HG02623 (cell line): ENCODE results near the gene AEN.
"Not testable (repeated sequence)": the region's sequence is repeated elsewhere in the genome, so short reads cannot be mapped to it uniquely, and the experiment has no call there.

Source experiments
- ATAC-seq: cut with Tn5 transposase; IDR thresholded peaks from one replicate; pipeline ENCODE4 v1.9.1; 2021; ENCODE audit warnings: moderate library complexity; ENCODE audit not compliant: unreplicated experiment

AEN gene

DNA sequence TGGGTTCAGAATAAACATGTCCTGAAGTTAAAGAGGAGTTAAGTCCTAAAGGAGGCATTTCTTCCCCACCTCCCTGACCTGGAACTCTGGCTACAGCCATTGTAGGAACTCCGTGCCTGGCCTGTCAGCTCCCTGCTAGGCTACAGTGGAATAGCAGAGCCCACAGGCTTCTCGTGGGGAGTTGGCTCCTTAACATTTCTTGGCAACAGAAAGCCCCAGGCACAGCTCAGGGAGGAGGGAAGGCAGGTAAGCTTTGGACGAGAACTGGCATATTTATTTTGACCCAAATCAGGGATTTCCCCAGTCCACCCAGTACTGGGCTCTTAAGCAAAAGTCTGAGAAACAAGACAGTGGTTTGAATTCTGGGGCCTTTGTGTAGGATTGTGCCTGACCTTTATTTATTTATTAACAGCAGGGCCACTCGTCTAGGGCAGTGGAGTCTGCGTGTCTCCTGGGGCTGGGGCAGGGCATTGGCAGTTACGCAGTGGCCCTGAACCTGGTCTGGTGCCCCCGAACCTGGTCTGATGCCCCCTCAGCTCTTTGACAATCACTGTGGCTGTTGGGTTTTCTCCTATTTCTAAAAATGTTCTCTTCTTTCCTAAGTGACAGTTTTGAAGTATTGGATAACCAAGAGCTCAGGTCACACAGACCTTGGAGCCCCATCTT, 9.8 kb downstream of the AEN start:
- ATAC-seq = no peak

DNA sequence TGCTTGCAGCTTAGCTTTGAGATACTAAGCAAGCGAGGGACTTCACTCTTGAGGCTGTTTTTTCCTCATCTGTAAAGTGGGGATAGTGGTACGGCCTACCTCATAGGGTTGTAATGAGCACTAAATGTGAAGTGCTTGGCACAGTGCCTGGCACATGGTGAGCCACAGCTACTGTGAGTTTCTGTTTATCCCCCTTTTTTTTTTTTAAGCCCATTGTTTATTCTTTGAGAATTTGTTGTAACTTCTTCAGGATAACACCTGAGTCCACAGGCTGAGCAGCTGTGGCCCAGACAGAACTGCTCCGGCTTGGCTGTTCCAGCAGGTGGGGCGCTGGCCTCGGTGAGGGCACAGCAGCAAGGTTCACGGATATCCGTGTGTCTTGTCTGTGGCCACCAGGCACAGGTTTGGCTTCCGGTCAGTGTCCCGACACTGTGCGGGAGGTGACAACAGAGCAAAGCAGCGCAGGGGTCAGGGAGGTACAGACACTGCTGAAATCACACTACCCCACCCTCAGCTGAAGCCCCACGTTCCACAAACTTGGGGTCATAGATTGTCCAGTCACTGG, 10.4 kb downstream of the AEN start:
- no peak for ATAC-seq

DNA sequence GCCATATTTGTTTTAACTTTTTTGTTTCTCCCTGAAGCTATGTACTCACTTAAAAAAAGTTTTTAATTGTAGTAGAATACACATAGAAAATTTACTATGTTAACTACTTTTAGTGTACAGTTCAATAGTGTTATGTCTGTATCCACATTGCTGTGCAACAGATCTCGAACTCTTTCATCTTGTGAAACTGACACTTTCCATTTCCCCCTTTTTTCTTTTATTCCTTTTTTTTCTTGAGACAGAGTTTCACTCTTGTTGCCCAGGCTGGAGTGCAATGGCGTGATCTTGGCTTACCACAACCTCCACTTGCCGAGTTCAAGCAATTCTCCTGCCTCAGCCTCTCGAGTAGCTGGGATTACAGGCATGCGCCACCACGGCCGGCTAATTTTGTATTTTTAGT, 11.7 kb downstream of the AEN start:
- ATAC-seq = not testable (repeated sequence)

- ATAC-seq = no peak
Observed at GRCh38 chr15:88634449-88634848, 13.3 kb downstream of the AEN start.

GRCh38 chr15:88635318-88635717, 14.2 kb downstream of the AEN start:
- ATAC-seq = peak; percentile 32

- ATAC-seq = no peak
Observed at GRCh38 chr15:88636050-88636449, 14.9 kb downstream of the AEN start.

DNA sequence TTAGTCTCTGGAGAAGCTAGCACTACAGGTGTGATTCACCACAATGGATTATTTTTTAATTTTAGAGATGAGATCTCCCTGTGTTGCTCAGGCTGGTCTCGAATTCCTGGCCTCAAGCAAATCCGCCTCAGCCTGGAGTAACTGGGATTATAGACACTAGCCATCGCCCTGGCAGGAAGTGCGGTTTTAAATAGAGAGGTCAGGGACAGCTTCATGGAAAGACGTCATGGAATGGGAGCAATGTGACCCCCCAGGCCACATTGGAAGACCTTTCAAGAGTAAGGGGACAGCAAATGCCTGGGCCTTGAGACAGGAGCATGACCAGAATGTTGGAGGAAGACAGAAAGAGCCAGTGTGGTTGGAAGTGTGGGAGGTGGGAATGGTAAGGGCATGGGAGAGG, 15.5 kb downstream of the AEN start:
- ATAC-seq = no peak

GRCh38 chr15:88637436-88637835, 16.3 kb downstream of the AEN start:
- no peak for ATAC-seq

- no peak for ATAC-seq
Observed at GRCh38 chr15:88637841-88638625, 16.9 kb downstream of the AEN start.

DNA sequence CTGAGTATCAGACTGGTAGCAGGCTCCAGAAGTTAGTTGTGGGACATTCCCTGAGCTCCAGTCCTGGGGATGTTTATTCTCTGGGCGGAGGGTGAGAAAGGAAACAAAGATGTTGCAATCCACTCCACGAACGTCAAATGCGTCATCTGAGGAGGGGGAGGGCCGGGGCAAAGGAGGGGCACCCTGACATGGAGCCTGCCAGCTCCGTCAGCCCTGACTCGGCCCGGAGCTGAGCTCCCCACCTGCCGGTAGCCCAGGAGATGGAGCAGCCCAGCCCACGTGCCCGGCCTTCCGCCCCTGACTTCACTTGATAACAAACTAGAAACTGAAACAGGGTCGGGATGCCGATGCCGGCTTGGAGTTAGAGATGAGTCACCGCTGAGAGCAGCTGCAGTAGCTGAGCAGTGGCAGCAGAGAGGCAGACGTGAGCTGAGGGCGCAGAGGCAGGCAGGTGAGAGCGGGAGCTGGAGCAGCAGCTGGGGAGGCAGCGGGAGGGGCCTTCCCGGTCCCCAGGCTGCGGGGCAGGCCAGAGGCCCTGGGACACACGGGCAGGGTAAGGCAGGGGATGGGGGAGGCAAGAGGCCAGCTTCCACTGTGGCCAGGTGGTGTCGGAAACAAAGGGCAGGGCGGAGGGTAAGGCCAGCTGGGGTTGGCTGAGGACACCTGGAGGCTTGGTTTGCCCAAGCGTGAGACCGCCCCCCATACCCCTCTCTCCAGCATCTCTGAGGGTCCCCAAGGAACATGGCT, 17.7 kb downstream of the AEN start, which contains the start of gene ISG20:
ISG20 (plus strand) TSS at position 391 of the 747 bp plus-strand sequence; CDS start at position 742, 351 bp downstream.
- peak; percentile 59 for ATAC-seq

GRCh38 chr15:88641959-88642452, 20.9 kb downstream of the AEN start:
- ATAC-seq = no peak

GRCh38 chr15:88642514-88642913, 21.4 kb downstream of the AEN start:
- ATAC-seq = not testable (repeated sequence)

DNA sequence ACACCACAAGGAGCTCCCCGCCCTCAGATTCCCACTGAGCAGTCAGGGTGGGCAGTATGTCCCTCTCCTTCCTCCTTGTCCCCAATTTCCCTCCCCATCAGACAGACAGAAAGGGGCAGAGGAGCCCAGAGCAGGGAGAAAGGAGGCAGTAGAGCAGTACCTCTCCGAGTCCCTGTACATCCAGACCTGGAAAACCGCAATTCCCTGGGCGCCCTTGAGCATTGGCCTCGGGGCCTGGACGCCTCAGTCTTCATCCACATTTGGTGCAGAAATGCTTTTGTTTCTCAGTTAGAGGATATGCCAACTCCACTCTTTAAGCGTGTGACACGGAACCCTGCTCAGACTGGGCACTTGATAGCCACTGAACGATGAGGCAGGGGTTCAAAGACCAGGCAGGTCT, 23.6 kb downstream of the AEN start:
- no peak for ATAC-seq

DNA sequence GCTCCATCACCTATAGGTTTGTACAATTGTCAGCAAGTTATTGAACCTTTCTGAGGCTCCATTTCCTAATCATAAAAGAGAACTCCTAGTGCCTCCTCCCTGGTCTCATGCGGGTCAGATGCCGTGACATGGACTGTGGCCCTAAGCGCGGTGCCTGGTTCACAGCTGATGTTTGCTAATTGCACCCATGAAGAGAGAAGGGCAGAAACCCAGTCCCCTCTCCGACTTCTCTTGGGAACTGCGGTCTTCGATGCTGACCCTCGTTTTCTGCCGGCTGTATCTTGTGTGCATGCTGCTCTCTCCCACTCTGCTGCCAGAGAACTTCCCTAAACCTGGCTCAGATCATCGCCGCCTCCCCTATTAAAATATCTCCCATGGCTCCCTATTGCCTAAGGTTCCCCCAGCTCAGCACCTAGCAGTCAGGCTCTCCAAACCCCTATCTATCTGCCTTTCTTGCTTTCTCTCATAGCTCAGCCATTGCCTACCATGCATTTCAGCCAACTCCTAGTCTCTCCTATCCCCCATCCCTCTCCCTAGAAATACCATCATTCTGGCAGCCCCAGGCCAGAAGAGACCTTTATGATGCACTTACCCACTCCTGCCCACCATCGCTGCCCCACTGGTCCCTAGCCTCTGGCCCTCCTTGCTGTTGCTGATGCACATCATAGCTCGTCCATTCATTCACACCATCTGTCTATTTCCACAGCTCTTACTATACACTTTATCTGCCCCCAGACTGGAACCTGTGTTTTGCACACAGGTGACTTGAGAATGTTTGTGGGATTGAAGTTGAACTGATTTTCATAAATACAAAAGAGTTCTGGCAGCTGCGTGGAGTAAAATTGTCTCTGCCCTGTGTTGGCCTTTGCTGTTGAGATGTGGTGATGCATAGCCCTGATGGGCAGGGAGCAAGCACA, 24.3 kb downstream of the AEN start:
- ATAC-seq = no peak

DNA sequence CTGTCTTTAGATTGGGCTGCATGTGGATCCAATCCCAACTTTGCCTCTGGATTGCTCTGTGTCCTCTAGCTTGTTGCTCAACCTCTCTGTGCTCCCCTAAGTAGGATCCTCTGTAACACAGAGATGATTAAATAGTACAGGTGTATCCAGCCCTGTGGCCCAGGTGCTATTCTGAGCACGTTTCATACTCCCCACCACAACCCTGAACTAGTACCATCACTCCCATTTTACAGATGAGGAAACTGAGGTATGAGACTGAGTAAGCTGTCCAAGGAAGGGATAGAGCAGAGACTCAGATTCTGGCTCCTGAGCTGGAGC, 24.9 kb downstream of the AEN start:
- ATAC-seq = no peak

GRCh38 chr15:88646951-88647350, 25.8 kb downstream of the AEN start:
- no peak for ATAC-seq

- no peak for ATAC-seq
Observed at GRCh38 chr15:88647351-88648105, 26.4 kb downstream of the AEN start.

- ATAC-seq = no peak
Observed at GRCh38 chr15:88648357-88649214, 27.4 kb downstream of the AEN start.

DNA sequence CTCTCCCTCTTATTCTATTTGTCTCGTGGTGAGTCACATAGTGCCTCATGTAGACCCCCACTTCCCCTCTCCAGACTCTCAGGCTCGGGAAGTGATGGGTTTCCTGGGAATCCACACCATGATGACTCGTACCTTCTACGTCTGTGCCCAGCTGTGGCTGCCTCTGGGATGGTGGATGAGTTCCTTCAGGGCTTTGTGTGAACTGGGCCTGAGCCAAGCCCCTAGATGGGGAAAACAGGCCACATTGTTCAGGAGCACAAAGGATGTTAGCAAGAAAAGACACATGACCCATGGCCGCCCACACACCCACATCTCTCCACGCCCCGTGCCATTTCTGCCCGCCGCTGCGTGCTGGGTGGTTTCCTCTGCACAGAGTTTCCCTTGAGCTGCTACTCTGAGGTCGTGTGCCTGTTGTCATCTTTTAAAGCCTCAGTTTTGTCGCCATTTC, 28.2 kb downstream of the AEN start:
- ATAC-seq = peak; percentile 65
